Gastrocnemius medialis (tissue), 4 donors: ENCODE results near the gene FUOM.

ENCODE experiments used
- CTCF ChIP-seq, 5 experiments: fragments of 450-650 bp in 3 of 5; fragments of 200-600 bp in 2 of 5; sonication (generic) in 2 of 5; IDR thresholded peaks in 4 of 5; conservative IDR thresholded peaks in 1 of 5; 1 replicate in 4 of 5; 2 replicates in 1 of 5; pipeline ENCODE4 v1.5.1; 2016 to 2019; ENCODE audit warnings: antibody characterized with exemption in 5 of 5, mild to moderate bottlenecking in 3 of 5, moderate library complexity in 3 of 5
- POLR2A ChIP-seq, 2 donors: fragments of 450-650 bp; IDR thresholded peaks; one replicate each; pipeline ENCODE4 v1.6.1; 2017; ENCODE audit warnings: antibody characterized with exemption in 2 of 2, mild to moderate bottlenecking in 2 of 2, moderate library complexity in 2 of 2

- TF ChIP-seq CTCF (IDR thresholded peaks at IDR 0.05 in 4 of 5, conservative IDR thresholded peaks at IDR 0.05 in 1 of 5) (no peak), POLR2A (IDR thresholded peaks at IDR 0.05) (no peak)
Measured at GRCh38 chr10:133334503-133335245, 23.1 kb downstream of the FUOM start.
